IMR-90 (cell line): ENCODE data around the gene STPG1. TPM values are rescaled to one million over a fixed set of nuclear protein-coding genes. Genes with fewer than 3 reads are reported as not detected.

ENCODE experiments used
- ATAC-seq: fragments of 200-7000 bp; cut with Tn5 transposase; 2 replicates; pipeline ENCODE4 v1.9.1; 2020; ENCODE audit warnings: low read depth, mild to moderate bottlenecking, moderate library complexity
- BruUV-seq: library from RNA; stranded (reverse); fragments of 400-500 nt; replicated peaks from 2 replicates; lab custom pipeline; 2021; lab: Mats Ljungman, UMichigan
- CTCF ChIA-PET: fragments of 300-600 bp; formaldehyde crosslinking; extraction: SDS; loops from one replicate; lab custom pipeline; 2021; ENCODE audit warnings: antibody characterized with exemption; lab: Yijun Ruan, JAX
- POLR2A ChIA-PET: fragments of 300-600 bp; sonication (Branson Sonifier 250); formaldehyde crosslinking; loops from one replicate; lab custom pipeline; 2022; ENCODE audit warnings: antibody characterized with exemption; ENCODE audit not compliant: unreplicated experiment; lab: Charles Lee
- DNase-seq: peaks from one replicate; pipeline ENCODE4 v3.0.0; 2013
- H2AFZ ChIP-seq: replicated peaks from 2 replicates; pipeline ENCODE3; 2013; ENCODE audit warnings: low read length, mild to moderate bottlenecking; ENCODE audit not compliant: poor library complexity
- H2AK5ac ChIP-seq: 2 replicates; pipeline ENCODE4 v1.6.1; 2013; ENCODE audit warnings: low read depth, low read length, inconsistent platforms
- H2AK9ac ChIP-seq: replicated peaks from 2 replicates; pipeline ENCODE3; 2013; ENCODE audit warnings: mild to moderate bottlenecking, low read depth, low read length, moderate library complexity; ENCODE audit not compliant: poor library complexity
- H2BK120ac ChIP-seq: 2 replicates; pipeline ENCODE4 v1.6.1; 2013; ENCODE audit warnings: low read depth, low read length, inconsistent platforms
- H2BK15ac ChIP-seq: 3 replicates; pipeline ENCODE4 v1.6.1; 2013; ENCODE audit warnings: low read depth, low read length, inconsistent platforms
- H2BK20ac ChIP-seq: 2 replicates; pipeline ENCODE4 v1.6.1; 2013; ENCODE audit warnings: low read depth, mild to moderate bottlenecking, inconsistent platforms, low read length, moderate library complexity
- H2BK5ac ChIP-seq: 2 replicates; pipeline ENCODE4 v1.6.1; 2013; ENCODE audit warnings: mild to moderate bottlenecking, low read depth, low read length, inconsistent platforms; ENCODE audit not compliant: poor library complexity, severe bottlenecking
- H3K14ac ChIP-seq: replicated peaks from 2 replicates; pipeline ENCODE4 v1.6.1; 2013; ENCODE audit warnings: low read depth, low read length, inconsistent platforms
- H3K18ac ChIP-seq: 2 replicates; pipeline ENCODE4 v1.6.1; 2013; ENCODE audit warnings: low read depth, low read length, control low read depth
- H3K23ac ChIP-seq: 2 replicates; pipeline ENCODE4 v1.6.1; 2013; ENCODE audit warnings: low read depth, low read length, inconsistent platforms
- H3K27ac ChIP-seq: 2 replicates; pipeline ENCODE4 v1.5.1; 2013; ENCODE audit warnings: mild to moderate bottlenecking, control low read depth, low read length; ENCODE audit not compliant: insufficient read depth
- H3K27me3 ChIP-seq: 2 replicates; pipeline ENCODE4 v1.6.1; 2013; ENCODE audit warnings: low read length; ENCODE audit not compliant: control insufficient read depth, insufficient read depth
- H3K36me3 ChIP-seq: 2 replicates; pipeline ENCODE4 v1.6.1; 2013; ENCODE audit warnings: low read length, mixed read lengths; ENCODE audit not compliant: control insufficient read depth, insufficient read depth
- H3K4ac ChIP-seq: 2 replicates; pipeline ENCODE4 v1.6.1; 2013; ENCODE audit warnings: low read depth, low read length, inconsistent platforms
- H3K4me1 ChIP-seq: 2 replicates; pipeline ENCODE4 v1.6.1; 2013; ENCODE audit warnings: low read length, mixed read lengths; ENCODE audit not compliant: control insufficient read depth, insufficient read depth
- H3K4me2 ChIP-seq: 2 replicates; pipeline ENCODE4 v1.6.1; 2013; ENCODE audit warnings: low read depth, mild to moderate bottlenecking, control low read depth, low read length, moderate library complexity
- H3K4me3 ChIP-seq: 2 replicates; pipeline ENCODE4 v1.5.1; 2013; ENCODE audit warnings: low read depth, mild to moderate bottlenecking, control low read depth, low read length, moderate library complexity; ENCODE audit not compliant: insufficient read depth
- H3K56ac ChIP-seq: 2 replicates; pipeline ENCODE4 v1.6.1; 2013; ENCODE audit warnings: low read length, inconsistent platforms; ENCODE audit not compliant: insufficient read depth; ENCODE audit errors: extremely low read depth
- H3K79me1 ChIP-seq, 2 experiments: 2 replicates each; pipeline ENCODE4 v1.6.1; 2013; ENCODE audit warnings: low read length in 2 of 2, inconsistent platforms in 1 of 2, low read depth in 1 of 2
- H3K9ac ChIP-seq: 2 replicates; pipeline ENCODE4 v1.6.1; 2013; ENCODE audit warnings: low read depth, low read length, control low read depth
- H3K9me1 ChIP-seq: 2 replicates; pipeline ENCODE4 v1.6.1; 2013; ENCODE audit warnings: low read length, inconsistent platforms; ENCODE audit not compliant: insufficient read depth
- H3K9me3 ChIP-seq: 2 replicates; pipeline ENCODE4 v1.6.1; 2013; ENCODE audit warnings: low read length; ENCODE audit not compliant: control insufficient read depth, insufficient read depth
- H4K20me1 ChIP-seq: 2 replicates; pipeline ENCODE4 v1.6.1; 2013; ENCODE audit warnings: low read length, inconsistent platforms; ENCODE audit not compliant: insufficient read depth
- H4K5ac ChIP-seq: 2 replicates; pipeline ENCODE4 v1.6.1; 2013; ENCODE audit warnings: mild to moderate bottlenecking, low read depth, low read length, control low read depth
- H4K8ac ChIP-seq, 2 experiments: 2 replicates each; pipeline ENCODE4 v1.6.1; 2013; ENCODE audit warnings: low read depth in 2 of 2, low read length in 2 of 2, control low read depth in 1 of 2, inconsistent platforms in 1 of 2
- H4K91ac ChIP-seq: 2 replicates; pipeline ENCODE4 v1.6.1; 2013; ENCODE audit warnings: low read depth, low read length, inconsistent platforms; ENCODE audit not compliant: insufficient read depth
- BHLHE40 ChIP-seq: fragments of 150-350 bp; IDR thresholded peaks from 2 replicates; pipeline ENCODE4 v1.6.1; 2016; ENCODE audit warnings: mild to moderate bottlenecking, low read depth, low read length
- CHD1 ChIP-seq: IDR thresholded peaks from 2 replicates; pipeline ENCODE4 v1.6.1; 2012; ENCODE audit warnings: low read depth, low read length, improper control_type of control experiment
- CTCF ChIP-seq: conservative IDR thresholded peaks from 2 replicates; pipeline ENCODE4 v1.5.1; 2012; ENCODE audit warnings: mild to moderate bottlenecking, low read depth, low read length, improper control_type of control experiment
- FOS ChIP-seq: fragments of 150-350 bp; IDR thresholded peaks from 2 replicates; pipeline ENCODE4 v1.6.1; 2016; ENCODE audit warnings: low read depth, low read length
- MAFK ChIP-seq: IDR thresholded peaks from 2 replicates; pipeline ENCODE4 v1.6.1; 2012; ENCODE audit warnings: low read depth, low read length, improper control_type of control experiment
- MAZ ChIP-seq: IDR thresholded peaks from 2 replicates; pipeline ENCODE4 v1.6.1; 2012; ENCODE audit warnings: low read depth, mild to moderate bottlenecking, low read length, improper control_type of control experiment, moderate library complexity, borderline replicate concordance
- MXI1 ChIP-seq: IDR thresholded peaks from 2 replicates; pipeline ENCODE4 v1.6.1; 2012; ENCODE audit warnings: low read depth, mild to moderate bottlenecking, low read length, moderate library complexity, borderline replicate concordance
- POLR2A ChIP-seq: IDR thresholded peaks from 2 replicates; pipeline ENCODE4 v1.6.1; 2012; ENCODE audit warnings: mild to moderate bottlenecking, low read depth, low read length
- RCOR1 ChIP-seq: IDR thresholded peaks from 2 replicates; pipeline ENCODE4 v1.6.1; 2012; ENCODE audit warnings: mild to moderate bottlenecking, low read length, improper control_type of control experiment; ENCODE audit not compliant: insufficient replicate concordance
- WGBS, 2 experiments: methylation state at CpG; one replicate each; pipeline versions ENCODE4 v1.1.5 to v1.1.7; 2013; ENCODE audit warnings: missing lambda C conversion rate in 2 of 2; ENCODE audit not compliant: insufficient read length in 1 of 2; ENCODE audit errors: extremely low coverage in 2 of 2; 5-methylcytosine and 5-hydroxymethylcytosine counted together
- dilution Hi-C: fragments of 300-500 bp; cut with HindIII; formaldehyde crosslinking; loops from one replicate; pipeline ENCODE4 v1.14.3; 2018; ENCODE audit warnings: low sequenced_read_pairs; ENCODE audit not compliant: unreplicated experiment
- in situ Hi-C: fragments of 300-500 bp; cut with MboI; formaldehyde crosslinking; loops from 3 replicates; pipeline ENCODE4 v1.14.3; 2019; ENCODE audit warnings: low sequenced_read_pairs, inconsistent platforms, mixed read lengths
- intact Hi-C: fragments of 100-400 bp; cut with micrococcal nuclease; formaldehyde crosslinking; loops from 2 replicates; pipeline ENCODE4 v1.10.0; 2022
- polyA plus RNA-seq, 3 experiments: library from polyadenylated mRNA; depleted of rRNA; stranded (reverse); fragments of >200 nt; gene quantifications; 2 replicates each; pipeline ENCODE4 v1.2.3, GENCODE V29; 2012; ENCODE audit warnings: low replicate concordance in 1 of 3
- total RNA-seq: library from RNA; depleted of rRNA; stranded (reverse); fragments of >200 nt; gene quantifications from 2 replicates; pipeline ENCODE4 v1.2.3, GENCODE V29; 2012

Gene STPG1
- total and polyA plus RNA-seq, 2 of the 4 experiments (the other 2 are of a cell fraction): 3.0 to 6.5 TPM

DNA sequence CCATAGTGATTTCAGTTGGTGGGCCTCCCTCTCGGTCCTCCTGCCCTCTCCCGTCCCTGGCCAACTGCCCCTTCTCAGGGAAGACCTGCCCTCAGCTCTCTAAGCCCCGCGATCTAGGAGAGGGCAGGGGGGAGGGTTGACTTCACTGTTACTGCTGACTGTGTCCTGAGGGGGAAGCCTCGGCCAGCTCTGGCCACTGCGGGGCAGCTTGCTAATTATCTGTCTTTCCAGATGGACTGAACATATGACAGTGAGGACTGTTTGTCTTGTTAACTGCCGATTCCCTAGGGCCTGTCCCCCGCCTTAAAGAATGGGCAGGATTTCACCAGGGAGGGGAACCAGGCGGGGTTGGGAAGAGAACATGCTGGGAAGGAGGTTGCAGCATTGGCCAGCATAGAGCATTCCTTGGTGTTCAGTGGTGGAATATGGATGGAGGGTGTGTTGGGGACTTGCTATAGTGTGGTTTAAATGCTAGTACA, 24.9 kb upstream of the STPG1 start:
- DNase-seq: no peak
- ATAC-seq: no peak

More for the DNA sequence above, 24.9 kb upstream of the STPG1 start:
- no peak overlapping the region; the same call in 1 of the 2 replicates for H4K91ac ChIP-seq
- peaks cover 9% of the 10 kb centered on the region; the same call in 1 of the 2 replicates for H3K36me3 ChIP-seq
- no peak overlapping the region for H3K9ac ChIP-seq
- WGBS, 2 experiments: 46% methylated on average over 2 of the region's 9 CpGs; no CpG with 5 or more reads in 1 of the 2 experiments
- no peak overlapping the region for H4K5ac ChIP-seq
- BruUV-seq: no TSS peak
- no peak overlapping the region for H3K14ac ChIP-seq
- H3K27ac ChIP-seq: no peak overlapping the region
- no peak for TF ChIP-seq CTCF
- no peak for TF ChIP-seq FOS
- TF ChIP-seq POLR2A: no peak
- no peak for TF ChIP-seq MAFK
- no peak for TF ChIP-seq BHLHE40
- no peak for TF ChIP-seq RCOR1
- no peak for TF ChIP-seq CHD1
- TF ChIP-seq MAZ: no peak
- no peak for TF ChIP-seq MXI1
- intact Hi-C loops: no loop called here
- H3K18ac ChIP-seq: no peak overlapping the region
- H3K56ac ChIP-seq: no peak overlapping the region
- POLR2A ChIA-PET: no interaction called here
- H2AK5ac ChIP-seq: no peak overlapping the region
- CTCF ChIA-PET: no interaction called here
- H3K79me1 ChIP-seq: peaks cover 7 to 19% of the 10 kb centered on the region in 2 experiments; a peak in 3 of 4 replicates
- H4K8ac ChIP-seq: no peak overlapping the region
- in situ Hi-C loops: no loop called here
- no peak overlapping the region for H2AFZ ChIP-seq
- peak overlapping the region; percentile 26 for H2AK9ac ChIP-seq
- H3K9me3 ChIP-seq: no peaks in the 10 kb centered on the region
- no peak overlapping the region for H3K4me2 ChIP-seq
- no peaks in the 10 kb centered on the region for H3K27me3 ChIP-seq
- no peak overlapping the region for H2BK15ac ChIP-seq
- H2BK20ac ChIP-seq: no peak overlapping the region
- no peak overlapping the region for H3K23ac ChIP-seq
- peaks cover 10% of the 10 kb centered on the region for H3K4me1 ChIP-seq
- H4K20me1 ChIP-seq: no peaks in the 10 kb centered on the region; the same call in 1 of the 2 replicates
- no peak overlapping the region for H2BK120ac ChIP-seq
- no peaks in the 10 kb centered on the region; the same call in 1 of the 2 replicates for H3K9me1 ChIP-seq
- H3K4ac ChIP-seq: no peak overlapping the region
- H2BK5ac ChIP-seq: no peak overlapping the region
- dilution Hi-C loops: no loop called here
- no peak overlapping the region for H3K4me3 ChIP-seq
